NOMO-1 treated with DMSO at 0.1 percent for 48 hours (cell line): ENCODE data around the gene PLN.

Experiments
- DNase-seq: peaks from one replicate; lab custom pipeline; 2025; ENCODE audit not compliant: unreplicated experiment; lab: John Stamatoyannopoulos, UW

PLN gene

DNA sequence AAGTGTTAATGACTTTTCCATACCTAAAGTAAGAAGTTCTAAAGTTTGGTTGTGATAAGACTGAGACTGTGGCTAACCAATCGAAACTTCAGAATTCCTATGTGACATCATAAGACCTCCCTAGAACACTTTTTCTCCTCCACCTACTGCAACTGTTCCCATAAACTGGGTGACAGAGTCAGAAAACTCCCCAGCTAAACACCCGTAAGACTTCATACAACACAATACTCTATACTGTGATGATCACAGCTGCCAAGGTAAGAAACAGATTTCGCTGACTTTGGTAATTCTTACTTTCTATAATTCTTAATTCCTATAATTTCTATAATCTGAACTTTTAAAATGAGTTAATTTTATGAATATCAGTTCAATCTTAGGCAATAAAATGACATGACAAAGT lies at the start of gene PLN:
PLN (plus strand) TSS at position 161 of the 400 bp plus-strand sequence. CDS start 10,626 bp downstream, outside the sequence.
- DNase-seq: no peak

DNA sequence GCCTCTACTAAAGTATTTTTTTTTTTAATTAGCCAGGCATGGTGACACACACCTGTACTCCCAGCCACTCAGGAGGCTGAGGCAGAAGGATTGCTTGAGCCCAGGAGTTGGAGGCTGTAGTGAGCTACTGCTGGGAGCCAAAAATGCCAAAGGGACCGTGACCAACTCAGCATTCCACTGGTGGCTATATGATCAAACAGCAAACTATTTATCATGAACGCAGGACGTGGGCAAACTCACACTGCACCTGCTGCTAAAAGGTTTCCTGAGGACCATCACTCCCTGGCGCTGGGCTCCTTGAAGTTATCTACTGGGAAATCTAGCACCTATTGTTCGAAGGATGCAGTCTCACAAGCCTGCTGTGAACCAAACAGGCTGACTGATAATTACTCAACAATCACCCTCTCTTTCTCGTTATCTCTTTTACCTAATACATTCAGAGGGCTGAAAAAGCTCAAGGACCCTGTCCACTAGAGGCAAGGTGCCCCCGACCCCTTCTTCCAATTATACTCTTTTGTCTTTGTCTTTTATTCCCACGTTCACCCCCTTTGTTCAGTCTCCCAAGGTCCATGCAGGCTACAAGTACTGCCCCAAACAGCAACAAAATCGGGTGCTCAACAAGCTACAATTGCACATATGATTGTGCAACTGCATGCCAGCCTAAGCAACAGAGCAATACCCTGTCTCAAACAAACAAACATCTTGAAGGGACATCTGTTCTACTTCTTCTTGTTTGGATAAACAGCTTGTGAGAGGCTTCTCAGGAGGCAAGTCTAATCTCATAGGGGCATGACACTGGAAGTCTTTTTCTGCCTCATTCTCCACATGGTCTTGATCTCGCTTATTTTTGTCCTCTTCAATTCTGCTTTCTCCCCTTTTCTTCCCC lies 47.7 kb upstream of the PLN start:
- no peak for DNase-seq

DNA sequence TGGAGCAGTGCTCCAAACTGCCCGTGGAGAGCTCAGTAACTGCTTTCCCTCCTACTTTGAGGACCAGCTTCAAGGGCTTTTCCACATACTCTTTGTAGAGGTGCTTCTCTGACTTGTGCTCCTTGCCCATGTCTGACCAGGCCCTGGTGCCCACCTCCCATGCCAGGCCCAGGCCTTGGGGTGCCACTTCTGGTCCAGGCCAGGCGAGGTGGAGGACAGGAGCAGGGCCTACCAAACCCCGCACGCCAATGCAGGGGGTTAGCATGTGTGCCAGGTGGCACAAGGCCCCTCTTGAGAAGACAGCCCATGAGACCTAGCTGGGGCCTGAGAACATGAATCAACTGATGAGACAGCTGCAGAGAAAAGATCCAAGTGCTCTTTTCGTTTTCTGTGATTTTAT lies 47.0 kb upstream of the PLN start:
- no peak for DNase-seq

DNA sequence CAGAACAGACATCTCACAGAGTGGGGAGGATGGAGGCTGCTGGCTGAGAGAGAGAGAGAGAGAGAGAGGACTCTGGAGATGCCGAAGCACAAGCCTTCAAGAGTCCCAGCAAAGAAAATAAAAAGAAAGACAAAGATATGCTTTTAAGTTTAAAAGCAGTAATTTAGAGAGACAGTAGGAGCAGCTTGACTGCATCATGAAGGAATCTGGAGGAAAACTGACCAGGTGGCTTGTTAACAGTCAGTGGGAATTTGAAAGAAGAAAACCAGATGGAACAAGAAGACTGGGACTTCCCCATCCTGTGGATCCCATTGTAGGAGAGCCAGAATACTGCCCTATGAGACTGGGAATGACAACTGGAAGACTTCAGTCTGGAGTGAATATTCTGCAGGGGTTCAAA lies 46.3 kb upstream of the PLN start:
- DNase-seq: no peak

DNA sequence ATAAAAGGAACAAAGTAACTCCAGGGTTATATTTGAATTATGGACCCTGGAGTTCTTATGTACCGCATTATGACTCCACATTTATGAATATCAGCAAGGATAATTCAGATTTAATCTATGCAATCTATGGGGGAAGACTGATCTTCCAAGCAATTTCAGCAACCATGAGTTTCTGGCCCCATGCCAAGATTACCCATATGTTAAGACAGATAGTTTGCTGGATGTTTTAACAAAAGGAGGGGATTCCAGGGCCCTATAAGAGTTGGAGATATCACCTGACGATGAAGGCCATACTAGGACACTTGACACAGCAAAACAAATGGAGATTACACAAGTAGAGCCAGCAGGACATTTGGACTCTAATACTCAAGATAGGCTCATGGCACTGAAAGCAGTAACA lies 45.9 kb upstream of the PLN start:
- DNase-seq: no peak

DNA sequence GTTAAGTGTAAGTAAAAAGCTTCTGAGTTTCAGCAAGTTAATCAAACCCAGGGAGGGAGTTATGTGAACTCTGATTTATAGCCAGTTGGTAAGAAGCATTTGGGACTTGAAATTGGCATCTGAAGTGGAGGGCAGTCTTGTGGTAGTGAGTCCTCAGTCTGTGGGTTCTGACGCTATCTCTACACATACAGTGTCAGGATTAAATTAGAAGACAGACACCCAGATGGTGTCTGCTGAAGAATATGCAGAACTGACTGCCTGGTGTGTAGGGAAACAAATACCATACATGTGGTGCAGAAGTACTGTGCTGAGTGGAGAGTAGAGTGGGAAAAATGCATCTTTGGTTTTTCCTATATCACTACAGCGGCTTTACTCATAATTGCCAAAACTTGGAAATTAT lies 43.5 kb upstream of the PLN start:
- no peak for DNase-seq

DNA sequence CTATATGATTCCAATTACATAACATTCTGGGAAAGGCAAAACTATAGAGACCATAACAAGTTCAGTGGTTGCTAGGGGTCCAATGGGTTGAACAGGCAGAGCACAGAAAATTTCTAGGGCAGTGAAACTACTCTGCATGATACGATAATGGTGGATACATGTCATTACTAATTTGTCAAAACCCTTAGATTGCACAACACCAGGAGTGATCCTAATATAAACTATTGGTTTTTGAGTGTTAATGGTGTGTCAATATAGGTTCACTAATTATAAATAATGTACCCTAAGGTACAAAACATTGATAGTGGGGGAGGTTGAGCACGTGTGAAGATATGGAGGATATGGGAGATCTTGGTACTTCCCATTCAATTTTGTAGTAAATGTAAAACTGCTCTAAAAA lies 42.4 kb upstream of the PLN start:
- DNase-seq: no peak

DNA sequence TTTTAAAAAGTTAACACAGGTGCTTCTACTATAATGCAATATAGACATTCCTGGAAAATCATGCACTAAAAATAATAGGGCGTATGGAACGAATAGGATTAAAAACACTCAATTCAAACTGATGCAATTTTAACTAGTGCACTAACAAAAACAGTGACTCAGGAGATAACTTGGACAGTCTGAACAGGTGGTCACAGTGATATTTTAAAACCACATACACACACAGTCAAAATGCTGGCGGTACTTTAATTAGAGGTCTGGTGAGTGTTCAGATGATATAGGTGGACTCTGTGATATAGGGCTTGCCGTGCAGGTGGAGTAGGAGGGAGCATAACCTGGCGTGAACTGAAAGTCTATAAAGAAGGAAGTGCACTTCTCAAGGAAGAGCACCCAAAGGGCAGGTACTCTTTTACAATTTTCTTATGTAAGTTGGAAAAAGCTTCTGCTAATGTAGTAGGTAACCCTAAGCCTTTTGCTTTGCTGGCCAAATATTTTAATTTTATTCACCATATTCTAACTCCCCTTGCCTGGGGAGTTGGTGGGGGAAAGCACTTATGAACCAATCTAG lies 41.9 kb upstream of the PLN start:
- DNase-seq: no peak

DNA sequence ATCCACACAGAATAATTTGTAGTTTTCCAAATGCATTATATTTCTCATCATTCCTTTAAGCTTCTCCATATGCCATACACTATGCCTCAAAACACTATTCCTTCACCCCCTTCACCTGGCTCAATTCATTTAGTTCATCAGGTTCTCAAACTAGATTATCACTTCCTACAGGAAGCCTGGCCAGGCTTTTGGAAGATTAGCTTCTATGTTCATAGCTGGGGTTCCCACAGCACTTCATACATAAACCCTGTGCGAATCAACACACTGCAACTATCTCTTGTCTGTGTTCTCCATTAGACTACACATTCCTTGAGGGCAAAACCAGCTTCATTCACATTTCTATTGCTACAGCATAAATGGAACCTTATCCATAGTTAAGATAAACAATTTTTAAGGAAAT lies 40.5 kb upstream of the PLN start:
- DNase-seq: no peak

DNA sequence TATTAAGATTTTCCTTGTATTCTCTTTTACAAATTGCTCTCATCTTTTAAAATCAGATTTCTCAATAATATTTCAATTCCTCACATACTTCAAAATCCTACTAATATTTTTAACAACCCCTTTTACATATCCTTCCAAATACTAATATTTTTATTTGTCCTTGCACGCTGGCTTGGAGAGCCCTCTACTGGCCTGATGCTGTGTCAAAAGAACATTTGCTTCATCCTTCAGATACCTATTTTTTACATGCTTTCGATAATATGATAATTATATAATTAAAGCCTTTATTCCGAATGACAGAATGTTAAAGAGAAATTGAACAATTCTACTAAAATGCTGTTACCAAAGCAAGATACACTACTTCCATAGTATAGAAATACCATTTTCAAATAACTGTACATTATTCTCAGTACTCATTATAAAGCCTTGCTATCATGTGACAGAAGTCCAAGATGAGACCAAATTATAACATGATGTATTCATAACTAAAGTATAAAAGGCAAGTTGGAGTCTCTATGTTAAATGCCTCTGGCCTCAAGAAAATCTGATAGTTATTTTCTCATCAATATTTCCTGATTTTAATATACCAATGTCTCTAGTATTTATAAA lies 39.0 kb upstream of the PLN start:
- DNase-seq: no peak

DNA sequence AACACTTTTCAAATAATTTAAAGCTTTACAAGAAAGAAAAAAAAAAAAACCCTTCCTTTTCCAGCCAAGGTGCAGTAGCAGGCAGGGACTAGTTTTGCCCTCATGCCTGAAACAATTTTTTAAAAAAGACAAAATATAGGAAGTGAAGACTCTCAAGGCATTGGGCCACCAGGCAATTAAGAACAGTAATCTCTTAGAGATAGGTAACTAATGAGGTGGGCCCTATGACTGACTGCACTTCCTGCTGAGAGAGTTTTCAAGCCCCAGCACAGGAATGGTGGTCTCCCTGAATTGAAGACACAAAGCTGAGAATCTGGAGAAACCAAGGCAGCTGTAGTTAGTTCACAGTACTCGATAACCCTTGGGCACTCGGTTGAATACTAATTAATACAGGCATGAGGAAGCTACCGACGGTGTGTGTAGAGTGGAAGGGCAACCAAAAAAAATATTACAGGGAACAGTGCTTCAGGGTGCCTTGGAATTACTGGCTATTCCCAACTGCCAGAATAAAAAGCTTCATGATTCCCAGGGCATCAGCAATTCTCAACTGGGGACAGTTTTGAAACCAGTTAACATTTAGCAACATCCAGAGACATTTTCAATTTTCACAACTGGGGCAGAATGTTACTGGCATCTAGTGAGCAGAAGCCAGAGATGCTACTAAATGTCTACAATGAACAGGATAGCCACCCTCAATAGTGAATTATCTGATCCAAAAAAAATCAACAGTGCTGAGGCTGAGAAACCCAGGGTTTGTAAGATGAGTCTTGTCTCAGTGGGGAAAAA lies 36.0 kb upstream of the PLN start:
- DNase-seq: no peak

DNA sequence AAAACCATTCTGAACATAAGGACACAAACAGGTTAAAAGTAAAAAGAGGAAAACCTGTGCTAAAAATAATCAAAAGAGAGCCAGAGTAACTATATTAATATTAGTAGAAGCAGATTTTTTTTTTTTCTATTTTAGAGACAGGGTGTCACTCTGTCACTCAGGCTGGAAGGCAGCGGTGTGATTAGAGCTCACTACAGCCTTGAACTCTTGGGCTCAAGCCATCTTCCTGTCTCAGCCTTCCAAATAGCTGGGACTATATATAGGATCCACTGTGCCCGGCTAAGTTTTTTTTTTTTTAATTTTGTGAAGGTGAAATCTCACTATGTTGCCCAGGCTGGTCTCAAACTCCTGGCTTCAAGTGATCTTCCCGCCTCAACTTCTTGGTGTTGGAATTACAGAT lies 33.4 kb upstream of the PLN start:
- DNase-seq: no peak

DNA sequence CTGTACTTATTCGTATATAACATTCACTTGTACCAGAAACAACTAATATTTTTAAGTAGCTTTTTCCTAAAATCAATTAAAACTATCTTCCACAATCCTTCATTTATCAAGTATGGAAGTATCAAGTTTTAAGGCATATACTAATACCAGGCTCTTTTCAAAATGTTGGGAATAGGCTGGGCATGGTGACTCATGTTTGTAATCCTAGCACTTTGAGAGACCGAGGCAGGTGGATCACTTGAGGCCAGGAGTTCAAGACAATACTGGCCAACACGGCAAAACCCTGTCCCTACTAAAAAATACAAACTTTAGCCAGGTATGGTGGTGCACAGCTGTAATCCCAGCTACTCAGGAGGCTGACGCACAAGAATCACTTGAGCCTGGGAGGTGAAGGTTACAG lies 25.7 kb upstream of the PLN start:
- no peak for DNase-seq

DNA sequence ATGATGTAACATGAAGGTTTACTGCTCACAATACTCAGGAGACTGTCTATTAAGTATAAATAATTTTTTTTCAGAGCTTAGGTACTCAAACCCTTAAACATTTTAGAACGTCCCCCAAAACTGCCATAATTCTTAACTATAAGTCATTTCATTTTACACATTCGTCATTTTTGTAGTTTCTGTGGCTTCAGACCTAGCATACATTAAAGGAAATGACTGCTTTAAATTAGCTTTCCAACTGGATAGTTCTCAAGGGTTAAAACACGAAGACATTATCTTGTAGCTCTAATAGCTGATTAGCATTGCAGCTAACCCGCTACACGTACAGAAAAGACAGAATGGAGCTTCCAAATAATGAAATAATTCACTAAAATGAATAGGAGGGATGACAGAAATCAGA lies 24.9 kb upstream of the PLN start:
- DNase-seq: no peak

DNA sequence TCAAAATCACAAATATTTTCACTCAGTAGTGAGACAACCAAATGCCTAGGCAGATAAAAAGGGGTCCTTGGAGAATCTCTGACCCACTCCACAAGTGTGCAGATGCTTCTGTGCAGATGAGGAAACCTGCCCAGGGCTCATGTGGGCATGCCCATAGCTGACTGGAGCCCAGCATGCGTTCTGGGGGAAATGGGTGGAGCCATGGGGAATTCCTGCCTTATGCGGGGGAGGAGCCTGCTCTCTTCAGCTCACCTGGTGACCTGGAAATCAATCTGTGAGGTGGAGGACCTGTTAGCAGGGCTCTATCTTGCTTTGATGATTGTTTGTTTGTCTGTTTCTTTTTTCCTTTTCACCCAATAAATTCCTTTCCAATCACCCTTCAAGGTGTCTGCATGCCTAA lies 23.4 kb upstream of the PLN start:
- DNase-seq: no peak

DNA sequence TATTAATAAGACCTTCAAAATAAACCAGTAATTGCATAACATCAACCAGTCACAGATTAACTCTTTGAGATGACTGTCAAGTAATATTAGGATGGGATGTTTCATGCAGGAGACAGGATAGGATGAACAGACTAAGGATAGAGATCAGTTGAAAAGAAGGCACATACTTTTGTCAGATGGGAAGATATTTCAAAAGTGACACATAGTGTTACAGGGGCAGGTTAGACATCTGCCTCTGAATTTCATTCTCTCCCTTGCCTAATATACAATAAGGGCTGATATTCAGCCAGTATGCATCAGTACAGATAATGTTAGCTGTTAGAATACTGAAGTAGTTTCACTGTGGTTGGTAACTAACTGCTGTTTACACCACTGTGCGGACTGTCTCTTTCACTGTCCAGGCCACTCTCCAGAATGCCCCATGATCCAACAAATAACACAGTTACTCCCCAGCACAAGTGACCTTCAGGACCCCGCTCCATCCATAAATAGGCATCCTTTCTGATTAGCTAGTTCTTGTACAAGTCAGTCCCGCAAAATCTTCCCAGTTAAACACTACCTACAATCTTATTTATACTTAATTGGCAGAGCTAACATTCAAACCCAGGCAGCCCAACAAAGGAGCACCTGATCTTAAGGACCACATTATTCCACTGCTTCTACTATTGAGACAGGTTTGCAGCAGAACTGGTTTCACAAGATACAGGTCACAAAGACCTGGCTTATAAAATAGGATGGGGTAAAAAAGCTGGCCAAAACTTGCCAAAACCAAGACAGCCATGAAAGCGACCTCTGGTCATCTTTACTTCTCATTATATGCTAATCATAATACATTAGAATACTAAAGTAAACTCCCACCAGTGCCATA lies 21.9 kb upstream of the PLN start:
- no peak for DNase-seq

DNA sequence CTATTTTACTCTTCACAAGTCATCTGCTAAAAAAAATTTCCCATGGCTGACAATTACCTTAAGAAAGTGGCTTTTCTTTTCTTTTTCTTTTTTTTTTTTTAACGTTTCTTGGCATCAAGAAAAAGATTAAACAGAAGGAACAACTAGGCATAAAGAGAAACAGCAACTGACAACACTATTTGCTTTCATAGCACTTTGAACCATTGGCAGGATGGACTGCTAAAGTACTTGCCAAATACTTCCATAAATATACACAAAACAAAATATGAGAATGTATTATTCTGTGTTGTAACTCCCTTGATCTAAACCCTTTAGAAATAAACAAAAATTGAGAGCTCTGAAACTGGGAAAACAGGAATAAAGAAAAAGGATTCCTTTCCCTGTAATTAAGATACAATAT lies 20.0 kb upstream of the PLN start:
- DNase-seq: no peak

DNA sequence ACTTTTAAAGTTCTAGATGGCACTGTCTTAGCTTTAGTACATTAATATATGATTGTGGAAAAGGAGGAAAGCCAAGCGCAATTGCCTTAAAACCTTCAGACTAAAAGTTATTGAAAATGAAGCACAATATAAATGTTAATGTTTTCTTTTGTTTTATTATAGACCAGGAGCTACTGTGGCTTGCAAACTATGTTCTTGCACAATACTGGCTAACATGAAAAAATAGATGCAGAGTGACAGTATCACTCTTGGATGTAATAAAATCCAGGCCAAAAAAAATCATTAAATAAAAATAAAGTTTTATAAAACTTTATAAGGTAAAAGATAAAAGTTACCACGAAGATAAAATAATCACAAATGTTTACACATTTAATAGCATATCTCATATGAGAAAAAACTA lies 18.3 kb upstream of the PLN start:
- no peak for DNase-seq

DNA sequence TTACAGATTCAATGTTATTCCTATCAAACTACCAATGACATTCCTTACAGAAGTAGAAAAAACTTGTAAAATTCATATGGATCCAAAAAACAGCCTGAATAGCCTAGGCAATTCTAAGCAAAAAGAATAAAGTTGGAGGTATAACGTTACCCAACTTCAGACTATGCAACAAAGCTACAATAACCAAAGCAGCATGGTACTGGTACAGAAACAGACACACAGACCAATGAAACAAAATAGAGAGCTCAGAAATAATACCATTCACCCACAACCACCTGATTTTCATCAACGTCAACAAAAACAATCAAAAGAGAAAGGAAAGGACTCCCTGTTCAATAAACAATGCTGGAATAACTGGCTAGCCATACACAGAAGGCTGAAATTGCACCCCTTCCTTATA lies 17.2 kb upstream of the PLN start:
- DNase-seq: no peak

DNA sequence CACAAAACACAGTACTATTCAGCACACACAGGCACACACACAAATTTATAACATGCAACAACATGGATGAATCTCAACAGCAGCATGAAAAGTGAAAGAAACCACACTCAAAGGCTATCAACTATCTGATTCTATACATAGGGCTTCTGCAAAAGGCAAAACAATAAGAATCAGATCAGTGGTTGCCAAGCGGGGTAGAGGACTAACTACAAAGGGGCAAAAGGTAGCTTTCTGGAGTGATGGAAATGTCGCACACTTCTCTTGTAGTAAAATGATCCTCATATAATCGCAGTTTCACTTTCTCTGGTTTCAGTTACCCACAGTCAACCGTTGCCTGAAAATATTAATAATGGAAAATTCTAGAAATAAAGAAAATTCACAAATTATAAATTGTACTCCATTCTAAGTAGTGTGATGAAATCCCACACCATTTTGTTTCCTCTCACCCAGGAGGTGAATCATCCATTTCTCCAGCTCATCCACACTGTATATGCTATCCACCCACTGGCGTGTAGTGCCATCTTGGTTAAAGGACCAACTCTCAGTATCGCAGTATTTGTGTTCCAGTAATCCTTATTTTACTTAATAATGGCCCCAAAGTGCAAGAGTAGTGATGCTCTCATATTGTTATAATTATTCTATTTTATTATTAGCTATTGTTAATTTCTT lies 12.8 kb upstream of the PLN start:
- no peak for DNase-seq
